Prostate gland (tissue), 2 donors: Measurements from ENCODE around the gene AMY2B.
"Not testable (repeated sequence)": the region's sequence is repeated elsewhere in the genome, so short reads cannot be mapped to it uniquely, and the experiment has no call there.

ENCODE experiments used
- POLR2A ChIP-seq: fragments of 450-650 bp; IDR thresholded peaks from one replicate; pipeline ENCODE4 v1.6.1; 2016; ENCODE audit warnings: antibody characterized with exemption, mild to moderate bottlenecking
- POLR2AphosphoS5 ChIP-seq: sonication (generic); formaldehyde crosslinking; IDR thresholded peaks from one replicate; pipeline ENCODE4 v1.6.1; 2017; ENCODE audit warnings: antibody characterized with exemption
- TF ChIP-seq, protein P1 (sequence below), 4 experiments: fragments of 200-600 bp in 2 of 4; fragments of 450-650 bp in 2 of 4; sonication (generic) in 2 of 4; IDR thresholded peaks; 1 replicate in 3 of 4; 2 replicates in 1 of 4; pipeline ENCODE4 v1.5.1; 2016 to 2019; ENCODE audit warnings: antibody characterized with exemption in 4 of 4, mild to moderate bottlenecking in 2 of 4, moderate library complexity in 2 of 4

- TF ChIP-seq, protein P1, sequence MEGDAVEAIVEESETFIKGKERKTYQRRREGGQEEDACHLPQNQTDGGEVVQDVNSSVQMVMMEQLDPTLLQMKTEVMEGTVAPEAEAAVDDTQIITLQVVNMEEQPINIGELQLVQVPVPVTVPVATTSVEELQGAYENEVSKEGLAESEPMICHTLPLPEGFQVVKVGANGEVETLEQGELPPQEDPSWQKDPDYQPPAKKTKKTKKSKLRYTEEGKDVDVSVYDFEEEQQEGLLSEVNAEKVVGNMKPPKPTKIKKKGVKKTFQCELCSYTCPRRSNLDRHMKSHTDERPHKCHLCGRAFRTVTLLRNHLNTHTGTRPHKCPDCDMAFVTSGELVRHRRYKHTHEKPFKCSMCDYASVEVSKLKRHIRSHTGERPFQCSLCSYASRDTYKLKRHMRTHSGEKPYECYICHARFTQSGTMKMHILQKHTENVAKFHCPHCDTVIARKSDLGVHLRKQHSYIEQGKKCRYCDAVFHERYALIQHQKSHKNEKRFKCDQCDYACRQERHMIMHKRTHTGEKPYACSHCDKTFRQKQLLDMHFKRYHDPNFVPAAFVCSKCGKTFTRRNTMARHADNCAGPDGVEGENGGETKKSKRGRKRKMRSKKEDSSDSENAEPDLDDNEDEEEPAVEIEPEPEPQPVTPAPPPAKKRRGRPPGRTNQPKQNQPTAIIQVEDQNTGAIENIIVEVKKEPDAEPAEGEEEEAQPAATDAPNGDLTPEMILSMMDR (IDR thresholded peaks at IDR 0.05), result not testable (repeated sequence)
- not testable (repeated sequence) for TF ChIP-seq POLR2A, POLR2AphosphoS5
Measured at GRCh38 chr1:103616994-103617477, 45.6 kb downstream of the AMY2B start, which contains the start of gene AMY2A.
